GM12801 (cell line): Measurements from ENCODE around the gene MFAP4.

ENCODE experiments used
- CTCF ChIP-seq: IDR thresholded peaks from one replicate; pipeline ENCODE4 v1.5.1; 2011; ENCODE audit warnings: control low read depth; ENCODE audit not compliant: insufficient read length; ENCODE audit errors: extremely low read depth

The MFAP4 gene

GRCh38 chr17:19409066-19409465 is 22.1 kb upstream of the MFAP4 start:
- TF ChIP-seq CTCF: no peak

DNA sequence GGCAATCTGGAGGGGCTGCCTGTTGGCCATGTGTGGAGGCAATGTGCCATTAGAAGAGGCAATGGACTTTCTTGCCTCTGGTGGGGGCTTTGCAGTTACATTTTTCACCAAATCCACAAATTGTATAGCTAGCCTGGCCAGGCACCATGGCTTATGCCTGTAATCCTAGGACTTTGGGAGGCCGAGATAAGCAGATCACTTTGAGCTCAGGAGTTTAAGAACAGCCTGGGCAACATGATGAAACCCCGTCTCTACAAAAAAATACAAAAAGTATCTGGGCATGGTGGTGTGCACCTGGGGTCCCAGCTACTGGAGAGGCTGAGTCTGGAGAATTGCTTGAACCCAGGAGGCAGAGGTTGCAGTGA is 21.3 kb upstream of the MFAP4 start:
- no peak for TF ChIP-seq CTCF

DNA sequence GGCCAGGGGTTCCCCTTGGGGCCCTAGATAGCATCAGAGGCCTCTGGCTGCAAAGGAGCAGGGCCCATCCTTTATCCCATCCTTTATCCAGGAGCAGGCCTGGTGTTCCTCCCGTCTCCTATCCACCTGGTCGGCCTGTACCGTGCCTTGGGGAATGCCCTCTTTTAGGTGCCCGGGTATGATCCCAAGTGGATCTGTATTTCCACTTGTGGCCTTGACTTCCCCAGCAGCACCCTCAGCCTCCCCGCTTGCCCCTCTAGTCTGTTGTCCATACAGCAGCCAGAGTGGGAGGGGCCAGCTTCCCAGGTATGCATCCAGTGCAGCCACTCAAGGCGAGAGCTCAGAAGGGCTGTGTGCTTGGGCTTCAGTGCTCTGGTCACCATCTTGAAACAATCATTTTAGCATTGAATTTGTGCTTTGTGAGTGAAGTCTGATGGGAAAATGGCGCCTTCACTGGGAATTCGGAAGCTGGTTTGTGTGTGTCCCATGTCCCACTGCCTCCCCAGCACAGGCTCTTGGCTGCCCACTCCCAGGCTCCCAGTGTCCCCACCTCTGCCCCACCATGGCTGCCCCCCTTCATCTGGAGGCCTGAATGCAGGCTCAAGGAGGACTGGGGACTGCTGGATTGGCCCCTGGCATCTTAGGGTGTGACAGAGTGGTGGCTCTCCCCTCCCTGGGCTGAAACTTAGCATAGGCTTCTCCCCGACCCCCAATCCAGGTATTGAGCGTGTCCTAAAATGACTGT is 20.8 kb upstream of the MFAP4 start:
- TF ChIP-seq CTCF: no peak

DNA sequence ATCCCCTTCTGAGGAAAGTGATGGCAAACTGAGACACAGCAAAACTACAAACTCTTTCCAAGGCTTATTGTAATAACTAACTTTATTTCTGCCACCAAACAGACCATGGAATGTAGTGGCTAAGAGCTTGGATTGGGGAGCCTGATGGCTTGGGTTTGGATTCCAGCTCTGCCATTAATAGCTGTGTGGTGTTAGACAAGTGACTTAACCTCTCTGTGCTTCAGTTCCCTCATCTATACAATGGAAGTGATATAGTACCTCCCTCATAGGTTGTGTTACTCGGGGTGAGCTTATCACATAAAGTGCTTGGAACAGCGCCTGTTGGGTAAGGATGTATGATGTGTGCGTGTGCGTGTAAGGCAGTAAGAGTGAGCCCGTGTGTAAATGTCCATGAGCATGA is 18.1 kb upstream of the MFAP4 start:
- no peak for TF ChIP-seq CTCF

DNA sequence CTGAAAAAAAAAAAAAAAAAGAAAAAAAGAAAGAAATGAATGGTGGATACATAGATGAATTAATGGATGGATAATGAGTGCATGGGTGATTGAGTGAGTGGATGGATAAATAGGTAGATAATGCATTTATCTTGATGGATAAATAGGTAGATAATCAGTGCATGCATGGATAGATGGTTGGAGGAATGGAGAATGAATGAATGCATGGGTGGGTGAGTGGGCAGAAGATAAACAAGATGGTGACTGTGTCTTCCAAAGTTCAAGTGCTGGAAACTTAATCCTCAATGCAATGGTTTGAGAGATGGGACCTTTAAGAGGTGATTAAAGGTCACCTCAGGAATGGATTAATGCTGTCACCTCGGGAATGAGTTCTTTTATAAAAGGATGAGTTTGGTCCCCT is 17.3 kb upstream of the MFAP4 start:
- TF ChIP-seq CTCF: no peak

DNA sequence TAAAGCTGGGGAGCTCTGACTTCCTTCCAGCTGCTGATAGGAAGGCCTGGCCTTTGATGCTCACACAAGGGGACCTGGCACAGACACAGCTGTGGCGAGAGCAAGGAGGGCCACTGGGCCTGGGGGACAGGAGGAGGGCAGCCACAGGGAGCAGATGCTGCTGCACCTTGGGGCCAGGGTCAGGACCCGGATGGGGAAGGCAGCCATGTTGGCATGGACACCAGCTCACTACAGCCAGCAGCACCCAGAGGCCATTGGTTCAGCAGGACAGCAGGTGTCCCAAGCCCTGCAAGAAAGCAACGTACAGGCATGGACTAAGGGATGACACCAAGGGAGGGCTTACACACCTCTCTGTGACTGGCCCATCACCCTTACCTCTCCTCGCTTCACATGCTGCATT is 16.0 kb upstream of the MFAP4 start:
- TF ChIP-seq CTCF: no peak

DNA sequence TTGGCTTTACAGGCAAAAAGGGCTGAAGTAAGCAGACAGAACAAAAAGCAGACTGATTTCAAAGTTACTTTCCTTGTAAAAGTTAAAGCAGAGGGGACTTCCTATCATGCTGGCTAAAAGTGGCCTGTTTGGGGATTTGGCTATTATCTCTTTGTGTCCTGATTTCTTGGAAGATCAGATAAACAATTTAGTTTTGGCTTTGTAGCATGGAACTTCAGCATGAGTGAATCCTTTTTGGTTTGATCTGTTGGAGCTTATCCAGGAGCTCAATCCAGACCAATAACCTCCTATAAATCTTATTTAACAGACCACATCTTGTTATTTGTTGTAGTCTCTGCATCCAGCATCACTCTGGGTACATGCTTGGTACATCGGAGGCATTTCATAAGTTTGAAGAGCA is 15.2 kb upstream of the MFAP4 start:
- TF ChIP-seq CTCF: no peak
